ENCODE results near the gene HRAS. TPM values are rescaled to one million over a fixed set of nuclear protein-coding genes. Genes with fewer than 3 reads are reported as not detected.
"Not testable (repeated sequence)": the region's sequence is repeated elsewhere in the genome, so short reads cannot be mapped to it uniquely, and the experiment has no call there.

Gene HRAS
- total RNA-seq, 1 donor from 2014 or later: 41.5 TPM

DNA sequence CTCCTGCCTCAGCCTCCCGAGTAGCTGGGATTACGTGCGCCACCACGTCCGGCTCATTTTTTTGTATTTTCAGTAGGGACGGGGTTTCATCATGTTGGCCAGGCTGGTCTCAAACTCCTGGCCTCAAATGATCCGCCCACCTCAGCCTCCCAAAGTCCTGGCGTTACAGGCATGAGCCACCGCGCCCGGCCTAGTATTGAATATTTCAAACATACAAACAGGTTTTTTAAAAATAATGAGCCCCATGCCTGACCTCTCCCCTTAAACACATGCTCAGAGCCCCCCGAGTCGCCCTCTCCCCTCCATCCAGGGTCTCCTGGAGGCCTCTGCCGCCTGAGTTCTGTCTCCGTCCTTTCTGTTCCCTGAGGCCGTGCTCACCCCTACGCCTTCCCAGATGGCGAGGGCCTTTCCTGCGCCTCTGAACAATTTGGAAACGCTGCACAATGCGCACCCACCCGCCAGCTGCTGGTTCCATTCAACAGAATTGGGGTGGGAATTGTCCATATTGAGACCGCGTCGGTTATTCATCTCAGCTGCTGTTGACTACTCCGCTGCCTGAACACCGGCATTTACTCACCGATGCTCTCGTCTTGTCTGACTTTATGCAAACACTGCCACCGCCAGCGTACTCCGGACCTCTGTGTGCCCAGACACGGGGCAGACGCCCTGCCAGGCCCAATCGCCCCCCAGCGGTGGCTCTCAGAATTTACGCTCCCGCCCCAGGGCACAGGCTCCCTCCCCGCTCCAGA, 14.8 kb downstream of the HRAS start:
- H3K4me1 Mint-ChIP-seq: no peaks in the 10 kb centered on the region
- no peaks in the 10 kb centered on the region for H3K27me3 Mint-ChIP-seq (ENCODE audit: low read depth)
- H3K4me3 Mint-ChIP-seq: no peak overlapping the region
- TF ChIP-seq, protein P1, sequence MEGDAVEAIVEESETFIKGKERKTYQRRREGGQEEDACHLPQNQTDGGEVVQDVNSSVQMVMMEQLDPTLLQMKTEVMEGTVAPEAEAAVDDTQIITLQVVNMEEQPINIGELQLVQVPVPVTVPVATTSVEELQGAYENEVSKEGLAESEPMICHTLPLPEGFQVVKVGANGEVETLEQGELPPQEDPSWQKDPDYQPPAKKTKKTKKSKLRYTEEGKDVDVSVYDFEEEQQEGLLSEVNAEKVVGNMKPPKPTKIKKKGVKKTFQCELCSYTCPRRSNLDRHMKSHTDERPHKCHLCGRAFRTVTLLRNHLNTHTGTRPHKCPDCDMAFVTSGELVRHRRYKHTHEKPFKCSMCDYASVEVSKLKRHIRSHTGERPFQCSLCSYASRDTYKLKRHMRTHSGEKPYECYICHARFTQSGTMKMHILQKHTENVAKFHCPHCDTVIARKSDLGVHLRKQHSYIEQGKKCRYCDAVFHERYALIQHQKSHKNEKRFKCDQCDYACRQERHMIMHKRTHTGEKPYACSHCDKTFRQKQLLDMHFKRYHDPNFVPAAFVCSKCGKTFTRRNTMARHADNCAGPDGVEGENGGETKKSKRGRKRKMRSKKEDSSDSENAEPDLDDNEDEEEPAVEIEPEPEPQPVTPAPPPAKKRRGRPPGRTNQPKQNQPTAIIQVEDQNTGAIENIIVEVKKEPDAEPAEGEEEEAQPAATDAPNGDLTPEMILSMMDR (IDR thresholded peaks at IDR 0.05; ENCODE audit: unreplicated experiment): no peak
- H3K27ac Mint-ChIP-seq: no peak overlapping the region
- peaks cover 23% of the 10 kb centered on the region for H3K9me3 Mint-ChIP-seq
- H3K36me3 Mint-ChIP-seq: peaks cover 17% of the 10 kb centered on the region
- DNase-seq (ENCODE audit: low spot score in 2 of 2, unreplicated experiment in 2 of 2): no peak

DNA sequence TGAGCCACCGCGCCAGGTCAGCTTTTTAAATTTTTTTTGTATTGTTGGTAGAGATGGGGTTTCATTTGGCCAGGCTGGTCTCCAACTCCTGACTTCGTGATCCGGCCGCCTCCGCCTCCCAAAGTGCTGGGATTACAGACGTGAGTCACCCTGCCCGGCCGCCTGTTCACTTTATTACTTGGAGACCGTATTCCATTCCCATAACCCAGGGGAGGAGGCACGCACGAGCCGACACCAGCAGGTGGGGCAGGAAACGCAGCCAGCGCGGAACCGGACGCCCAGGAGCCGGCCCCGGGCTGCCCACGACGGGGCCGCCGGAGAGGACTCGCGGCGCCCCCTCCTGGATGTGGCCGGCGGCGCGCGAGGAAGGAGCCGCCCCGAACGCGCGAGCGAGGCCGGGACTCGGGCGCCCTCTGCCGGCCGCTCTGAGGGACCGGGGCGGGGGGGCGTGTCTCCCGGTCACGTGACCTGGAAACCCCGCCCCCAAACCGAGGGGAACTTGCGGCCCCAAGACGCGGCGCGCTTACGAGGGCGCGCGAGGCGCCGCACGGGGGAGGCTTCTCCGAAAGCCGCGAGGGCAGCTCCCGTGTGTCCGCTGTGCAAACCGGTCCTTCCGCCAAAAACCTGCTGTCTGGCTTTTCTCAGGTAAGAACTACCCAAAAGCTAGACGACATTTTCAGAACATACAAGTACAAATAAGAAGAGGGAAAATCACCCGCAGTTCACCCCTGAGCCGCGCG, 16.7 kb downstream of the HRAS start:
- H3K4me3 Mint-ChIP-seq: peak overlapping the region; percentile 26
- peaks cover 19% of the 10 kb centered on the region for H3K9me3 Mint-ChIP-seq
- DNase-seq (ENCODE audit: low spot score in 2 of 2, unreplicated experiment in 2 of 2): peak in 1 of 2 experiments; percentile 72
- H3K36me3 Mint-ChIP-seq: peaks cover 23% of the 10 kb centered on the region
- H3K27ac Mint-ChIP-seq: no peak overlapping the region
- no peaks in the 10 kb centered on the region for H3K27me3 Mint-ChIP-seq (ENCODE audit: low read depth)
- TF ChIP-seq, protein P1 (IDR thresholded peaks at IDR 0.05; ENCODE audit: unreplicated experiment): peak; percentile 88
- no peaks in the 10 kb centered on the region for H3K4me1 Mint-ChIP-seq

DNA sequence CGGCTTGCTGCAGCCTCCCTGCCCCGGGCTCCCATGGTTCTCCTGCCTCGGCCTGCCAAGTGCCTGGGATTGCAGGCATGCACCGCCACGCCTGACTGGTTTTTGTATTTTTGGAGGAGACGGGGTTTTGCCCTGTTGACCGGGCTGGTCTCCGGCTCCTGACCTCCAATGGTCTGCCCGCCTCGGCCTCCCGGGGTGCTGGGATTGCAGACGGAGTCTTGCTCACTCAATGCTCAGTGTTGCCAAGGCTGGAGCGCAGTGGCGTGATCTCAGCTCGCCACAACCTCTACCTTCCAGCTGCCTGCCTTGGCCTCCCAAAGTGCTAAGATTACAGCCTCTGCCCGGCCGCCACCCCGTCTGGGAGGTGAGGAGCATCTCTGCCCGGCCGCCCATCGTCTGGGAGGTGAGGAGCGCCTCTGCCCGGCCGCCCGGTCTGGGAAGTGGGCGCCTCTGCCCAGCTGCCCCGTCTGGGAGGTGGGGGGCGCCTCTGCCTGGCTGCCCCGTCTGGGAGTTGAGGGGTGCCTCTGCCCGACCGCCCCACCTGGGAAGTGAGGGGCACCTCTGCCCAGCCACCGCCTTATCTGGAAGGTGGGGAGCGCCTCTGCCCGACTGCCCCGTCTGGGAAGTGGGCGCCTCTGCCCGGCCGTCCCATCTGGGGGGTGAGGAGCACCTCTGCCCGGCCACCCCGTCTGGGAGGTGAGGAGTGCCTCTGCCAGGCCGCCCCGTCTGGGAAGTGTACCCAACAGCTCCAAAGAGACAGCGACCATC, 18.3 kb downstream of the HRAS start:
- H3K4me1 Mint-ChIP-seq; H3K4me3 Mint-ChIP-seq; H3K27me3 Mint-ChIP-seq (ENCODE audit: low read depth); H3K27ac Mint-ChIP-seq; DNase-seq (ENCODE audit: low spot score in 2 of 2, unreplicated experiment in 2 of 2): not testable (repeated sequence)
- H3K36me3 Mint-ChIP-seq: peaks cover 31% of the 10 kb centered on the region
- peaks cover 19% of the 10 kb centered on the region for H3K9me3 Mint-ChIP-seq

DNA sequence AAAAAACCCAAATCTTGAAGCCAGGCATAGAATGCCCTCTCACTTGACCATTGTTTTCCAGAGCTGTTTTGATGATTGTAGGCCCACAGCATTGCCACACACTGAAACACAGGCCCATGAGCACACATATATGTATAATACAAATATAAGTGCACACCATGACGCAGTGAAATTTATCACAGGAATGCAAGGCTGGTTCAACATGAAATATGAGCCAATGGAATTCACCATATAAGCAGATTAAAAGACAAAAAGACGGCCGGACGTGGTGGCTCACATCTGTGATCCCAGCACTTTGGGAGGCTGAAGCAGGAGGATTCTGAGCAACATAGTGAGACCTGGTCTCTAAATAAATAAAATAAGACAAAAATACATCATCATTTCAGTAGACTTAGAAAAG, 19.0 kb downstream of the HRAS start:
- DNase-seq (ENCODE audit: low spot score in 2 of 2, unreplicated experiment in 2 of 2): no peak
- Mint-ChIP-seq H3K4me3 (no peak overlapping the region), H3K27ac (no peak overlapping the region), H3K36me3 (peaks cover 34% of the 10 kb centered on the region), H3K27me3 (ENCODE audit: low read depth) (no peaks in the 10 kb centered on the region), H3K4me1 (no peaks in the 10 kb centered on the region), H3K9me3 (peaks cover 19% of the 10 kb centered on the region)
- TF ChIP-seq, protein P1 (IDR thresholded peaks at IDR 0.05; ENCODE audit: unreplicated experiment): no peak

DNA sequence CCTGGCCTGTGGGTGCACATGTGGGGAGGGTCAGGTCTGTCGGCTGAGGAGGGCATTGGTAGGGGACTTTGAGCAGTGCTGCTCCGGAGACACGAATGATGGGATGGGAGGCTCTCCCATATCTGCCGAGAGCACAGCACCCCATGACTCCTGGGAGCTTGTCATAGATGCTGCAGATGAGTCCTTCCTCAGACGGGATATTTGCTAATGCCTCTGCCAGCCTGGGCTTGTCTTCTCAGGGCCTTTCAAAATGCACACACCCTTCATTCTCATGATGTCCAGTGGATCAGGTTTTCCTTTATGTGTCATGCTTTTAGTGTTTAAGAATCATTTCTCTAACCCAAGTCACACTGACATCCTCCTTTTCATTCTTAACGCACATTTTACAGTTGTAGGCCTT, 20.2 kb downstream of the HRAS start:
- TF ChIP-seq, protein P1 (IDR thresholded peaks at IDR 0.05; ENCODE audit: unreplicated experiment): no peak
- H3K27me3 Mint-ChIP-seq (ENCODE audit: low read depth): no peaks in the 10 kb centered on the region
- peaks cover 12% of the 10 kb centered on the region for H3K9me3 Mint-ChIP-seq
- H3K27ac Mint-ChIP-seq: no peak overlapping the region
- H3K36me3 Mint-ChIP-seq: peaks cover 31% of the 10 kb centered on the region
- no peaks in the 10 kb centered on the region for H3K4me1 Mint-ChIP-seq
- DNase-seq (ENCODE audit: low spot score in 2 of 2, unreplicated experiment in 2 of 2): no peak
- no peak overlapping the region for H3K4me3 Mint-ChIP-seq
